Ishikawa (cell line): ENCODE measurements around the gene COL6A1.

ENCODE experiments used
- CEBPB ChIP-seq: IDR thresholded peaks from 2 replicates; pipeline ENCODE4 v1.6.1; 2012
- CREB1 ChIP-seq: IDR thresholded peaks from 2 replicates; pipeline ENCODE4 v1.6.1; 2012; ENCODE audit warnings: low read depth
- EGR1 ChIP-seq: IDR thresholded peaks from 2 replicates; pipeline ENCODE4 v1.6.1; 2012
- EP300 ChIP-seq: IDR thresholded peaks from 2 replicates; pipeline ENCODE4 v1.6.1; 2012; ENCODE audit warnings: borderline replicate concordance
- FOXM1 ChIP-seq: IDR thresholded peaks from 2 replicates; pipeline ENCODE4 v1.6.1; 2012; ENCODE audit warnings: low read depth, borderline replicate concordance
- MAX ChIP-seq: IDR thresholded peaks from 2 replicates; pipeline ENCODE4 v1.6.1; 2012
- NFIC ChIP-seq: IDR thresholded peaks from 2 replicates; pipeline ENCODE4 v1.6.1; 2012
- RAD21 ChIP-seq: IDR thresholded peaks from 2 replicates; pipeline ENCODE4 v1.6.1; 2012; ENCODE audit warnings: low read depth
- REST ChIP-seq: IDR thresholded peaks from 2 replicates; pipeline ENCODE4 v1.6.1; 2012; ENCODE audit warnings: low read depth, mild to moderate bottlenecking
- TAF1 ChIP-seq: IDR thresholded peaks from 2 replicates; pipeline ENCODE4 v1.6.1; 2012; ENCODE audit warnings: low read depth, mild to moderate bottlenecking
- TCF12 ChIP-seq: IDR thresholded peaks from 2 replicates; pipeline ENCODE4 v1.6.1; 2012; ENCODE audit warnings: low read depth
- TEAD4 ChIP-seq: IDR thresholded peaks from 2 replicates; pipeline ENCODE4 v1.6.1; 2012
- USF1 ChIP-seq: IDR thresholded peaks from 2 replicates; pipeline ENCODE4 v1.6.1; 2012
- YY1 ChIP-seq: IDR thresholded peaks from 2 replicates; pipeline ENCODE4 v1.6.1; 2012; ENCODE audit warnings: low read depth
- ZBTB7A ChIP-seq: IDR thresholded peaks from 2 replicates; pipeline ENCODE4 v1.6.1; 2012; ENCODE audit warnings: low read depth

COL6A1 gene

GRCh38 chr21:45972353-45972715, 9.2 kb upstream of the COL6A1 start:
- TF ChIP-seq USF1 (no peak), FOXM1 (no peak), ZBTB7A (0 out of 2 replicates have a peak, but pooled peaks have one; percentile 4)

GRCh38 chr21:45972716-45973474, 8.7 kb upstream of the COL6A1 start:
- TF ChIP-seq ZBTB7A (peak; percentile 20), YY1 (no peak), EGR1 (peak; percentile 35; the same call in 1 of the 2 replicates), MAX (peak; percentile 30; the same call in 1 of the 2 replicates), NFIC (peak; percentile 86), EP300 (peak; percentile 85), USF1 (no peak), RAD21 (no peak), TCF12 (peak; percentile 94), REST (no peak), CREB1 (no peak), CEBPB (no peak; the same call in 1 of the 2 replicates), TEAD4 (peak; percentile 58), TAF1 (no peak), FOXM1 (peak; percentile 34)

- TF ChIP-seq CREB1 = peak; percentile 17; the same call in 1 of the 2 replicates
- TF ChIP-seq ZBTB7A = peak; percentile 73; the same call in 1 of the 2 replicates
- TF ChIP-seq EGR1 = no peak
- TF ChIP-seq TAF1 = no peak; the same call in 1 of the 2 replicates
- TF ChIP-seq RAD21 = peak; percentile 45; the same call in 1 of the 2 replicates
- peak; percentile 28; the same call in 1 of the 2 replicates for TF ChIP-seq NFIC
- peak; percentile 47; the same call in 1 of the 2 replicates for TF ChIP-seq FOXM1
- TF ChIP-seq TCF12 = no peak; the same call in 1 of the 2 replicates
- TF ChIP-seq YY1 = no peak
- TF ChIP-seq REST = no peak
- TF ChIP-seq TEAD4 = no peak
- TF ChIP-seq CEBPB = no peak
- no peak for TF ChIP-seq USF1
- peak; percentile 12 for TF ChIP-seq MAX
- peak; percentile 75 for TF ChIP-seq EP300
These were observed 8.0 kb upstream of the COL6A1 start for GRCh38 chr21:45973475-45974072.

GRCh38 chr21:45974073-45975019, 7.2 kb upstream of the COL6A1 start:
- no peak for TF ChIP-seq FOXM1
- TF ChIP-seq REST = no peak
- TF ChIP-seq TAF1 = peak; percentile 51; the same call in 1 of the 2 replicates
- TF ChIP-seq EP300 = no peak
- TF ChIP-seq NFIC = no peak
- TF ChIP-seq TEAD4 = no peak
